HG03108 (cell line): ENCODE results near the gene TERB1.

Source experiments
- ATAC-seq: cut with Tn5 transposase; IDR thresholded peaks from one replicate; pipeline ENCODE4 v1.9.1; 2021; ENCODE audit warnings: moderate library complexity; ENCODE audit not compliant: unreplicated experiment

Gene TERB1

GRCh38 chr16:66750279-66751052 lies 50.9 kb downstream of the TERB1 start:
- no peak for ATAC-seq

DNA sequence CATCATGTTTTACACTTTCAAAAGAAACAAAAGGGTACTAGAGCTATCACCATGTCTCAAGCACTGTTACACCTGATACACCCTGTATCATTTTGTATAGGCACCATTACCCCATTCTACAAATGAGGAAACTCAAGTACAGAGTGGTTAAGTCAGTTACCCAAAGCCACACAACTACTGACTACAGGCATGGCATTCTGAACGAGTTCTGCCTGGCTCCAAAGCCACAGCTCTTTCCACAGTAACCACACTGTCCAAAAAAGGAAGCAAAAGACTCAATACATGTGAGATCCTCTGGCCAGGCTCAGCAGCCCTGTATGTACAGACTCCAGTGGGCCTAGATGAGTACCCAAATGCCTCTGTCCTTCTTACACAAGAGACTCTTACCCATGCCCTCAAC lies 54.7 kb downstream of the TERB1 start:
- peak; percentile 47 for ATAC-seq

DNA sequence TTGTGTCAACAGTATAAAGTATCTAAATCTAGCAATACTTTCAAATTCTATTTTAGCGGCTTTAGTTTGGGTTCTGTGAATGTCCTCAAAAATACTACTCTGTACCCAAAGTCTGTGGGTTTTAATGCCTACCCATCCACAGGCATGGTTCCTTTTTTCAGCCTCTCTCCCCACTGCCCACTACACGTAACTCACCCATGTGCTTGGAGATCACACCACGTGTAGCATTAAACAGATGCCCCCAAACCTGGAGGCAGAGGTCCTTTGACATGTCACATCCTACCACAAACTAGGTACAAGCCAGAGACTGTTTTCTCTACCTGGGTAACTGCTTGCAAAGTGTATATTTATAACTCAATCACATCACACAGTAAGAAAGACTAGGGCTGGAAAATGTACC lies 55.3 kb downstream of the TERB1 start:
- no peak for ATAC-seq

GRCh38 chr16:66741950-66742808 lies 59.2 kb downstream of the TERB1 start:
- no peak for ATAC-seq

GRCh38 chr16:66741169-66741900 lies 60.0 kb downstream of the TERB1 start:
- no peak for ATAC-seq

- ATAC-seq, result no peak
Observed at GRCh38 chr16:66740533-66740932, 60.9 kb downstream of the TERB1 start.

DNA sequence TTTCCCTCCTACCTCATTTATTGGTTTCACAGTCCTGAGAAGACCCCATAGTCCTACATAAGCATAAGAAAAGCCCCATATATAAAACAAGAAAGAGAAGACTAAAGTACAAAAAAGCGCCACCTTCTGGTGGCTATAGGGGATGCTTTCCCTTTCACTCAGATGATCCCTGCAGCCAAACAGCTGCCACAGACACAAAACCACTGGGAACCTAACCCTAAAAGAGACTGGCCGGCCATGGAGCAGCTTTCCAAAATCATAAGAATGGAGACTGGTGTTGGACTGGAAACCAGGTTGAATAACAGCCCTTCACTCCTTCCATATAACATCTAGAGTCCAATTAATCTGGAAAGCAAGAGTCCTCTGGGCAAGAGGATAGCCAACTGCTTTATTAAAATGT lies 61.4 kb downstream of the TERB1 start:
- no peak for ATAC-seq

DNA sequence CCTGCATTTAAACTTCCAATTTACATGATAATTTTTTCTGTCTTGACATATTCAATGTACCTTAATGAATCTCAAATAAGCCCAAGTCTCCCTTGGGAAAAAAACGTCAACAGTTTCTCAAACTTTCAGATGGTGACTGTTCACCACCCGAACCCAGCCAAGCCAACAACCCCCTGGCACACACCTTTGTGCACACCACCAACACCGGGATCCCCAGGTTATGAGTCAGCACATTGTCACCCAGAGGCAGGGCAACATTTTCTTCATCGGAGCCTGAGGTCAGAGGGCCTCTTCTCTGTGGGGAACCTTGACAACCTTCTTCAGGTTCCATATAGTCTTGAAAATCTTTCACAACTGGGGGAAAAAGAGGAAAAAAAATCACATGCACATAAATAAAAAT lies 65.5 kb downstream of the TERB1 start:
- ATAC-seq, result no peak

DNA sequence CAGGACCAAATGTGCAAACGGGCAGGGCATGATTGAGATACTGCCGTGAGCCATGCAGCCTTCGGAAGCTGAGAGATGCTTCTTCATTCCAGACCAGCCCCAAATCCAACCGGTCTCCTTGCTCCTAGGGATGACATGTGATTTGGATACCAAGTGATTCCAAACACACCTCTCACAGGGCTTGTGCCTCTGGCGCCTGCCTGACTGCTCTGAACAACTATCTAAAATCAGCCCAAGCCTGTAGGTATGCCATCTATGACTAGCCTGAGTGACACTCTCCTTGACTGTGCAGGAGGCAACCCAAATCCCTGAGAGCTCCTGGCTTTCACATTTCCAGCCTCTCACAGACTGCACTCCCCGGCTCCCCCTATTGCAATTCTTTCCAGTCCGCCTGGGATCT lies 70.3 kb downstream of the TERB1 start:
- no peak for ATAC-seq

DNA sequence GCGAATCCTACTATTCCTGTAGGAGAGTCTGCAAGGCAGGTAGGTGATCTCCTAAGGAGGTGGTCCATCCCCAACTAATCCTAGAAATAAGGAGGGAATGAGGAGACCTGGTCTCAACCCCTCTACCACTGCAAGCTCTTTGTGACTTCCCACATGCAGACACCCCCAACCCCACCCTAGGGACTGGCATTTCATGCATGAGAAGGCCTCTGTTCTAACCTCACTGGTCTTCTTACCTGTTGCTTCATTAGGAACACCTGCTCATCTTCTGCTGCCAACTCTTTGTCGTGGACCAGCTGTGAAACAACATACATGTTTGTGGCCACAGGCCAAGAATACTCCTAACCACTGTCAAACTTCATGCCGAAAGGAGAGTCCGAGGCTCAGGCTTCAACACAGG lies 72.6 kb downstream of the TERB1 start:
- no peak for ATAC-seq

DNA sequence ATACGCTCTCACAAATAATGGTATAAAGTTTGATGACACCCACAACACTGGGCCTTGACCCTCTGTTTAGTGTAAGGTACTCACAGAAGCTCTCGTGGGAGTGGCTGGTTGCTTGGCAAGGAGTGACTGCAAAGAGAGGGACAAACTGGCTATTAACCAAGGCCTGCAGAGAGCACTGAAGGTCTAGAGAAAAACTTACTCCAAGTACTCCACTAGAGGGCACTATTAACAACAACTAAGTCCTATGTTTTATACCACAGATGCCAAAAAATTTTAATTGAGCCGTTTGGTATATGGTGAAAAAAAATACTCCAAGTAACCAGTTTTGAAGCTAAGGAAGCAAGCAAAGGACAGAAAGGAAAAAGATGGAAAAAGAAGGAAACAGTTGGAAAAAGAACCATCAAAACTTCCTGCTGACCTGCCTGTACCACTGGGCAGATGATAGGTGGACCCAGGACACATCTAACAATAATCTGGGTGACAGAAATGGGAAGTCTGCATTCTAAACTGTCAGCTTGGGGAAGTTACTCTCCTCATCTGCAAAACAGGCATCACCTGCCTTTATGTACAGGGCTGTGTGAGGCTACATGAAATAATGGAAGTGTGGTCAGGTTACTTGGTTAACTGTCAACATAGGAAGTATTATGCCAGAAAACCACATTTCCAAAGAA lies 73.1 kb downstream of the TERB1 start:
- no peak for ATAC-seq

DNA sequence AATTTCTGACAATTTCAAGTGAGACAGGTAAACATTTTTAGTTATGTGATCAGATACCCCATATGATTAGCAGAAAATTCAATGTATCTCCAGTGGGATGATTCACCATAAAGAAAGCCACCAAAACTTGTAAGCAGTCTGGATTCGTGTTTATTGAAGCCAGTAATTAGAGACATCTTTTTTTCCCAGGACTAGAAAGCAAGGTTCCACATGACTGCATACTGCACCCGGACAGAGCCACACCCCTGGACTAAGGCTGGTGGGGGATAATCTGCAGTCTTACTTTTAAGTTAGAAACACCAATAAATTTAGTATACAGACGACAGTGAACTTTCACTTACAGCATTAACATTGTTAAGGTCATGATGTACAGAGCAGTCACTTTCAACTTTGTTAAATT lies 80.6 kb downstream of the TERB1 start:
- ATAC-seq, result no peak

DNA sequence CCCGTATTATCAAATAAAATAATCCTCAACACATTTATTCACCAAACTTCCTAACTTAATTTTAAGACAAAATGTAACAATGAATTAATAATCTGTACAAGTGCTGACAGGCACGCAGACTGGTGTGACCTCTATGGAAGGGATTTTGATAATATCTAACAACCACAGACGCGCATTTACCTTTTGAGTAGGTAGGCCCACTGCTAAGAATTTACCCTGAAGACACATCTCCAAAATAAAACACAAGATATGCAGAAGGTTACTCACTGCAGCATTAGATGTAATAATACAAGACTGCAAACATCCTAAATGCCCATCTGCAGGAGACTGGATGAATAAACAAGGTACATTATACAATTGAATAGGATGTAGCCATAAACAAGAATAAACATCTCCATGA lies 82.1 kb downstream of the TERB1 start:
- no peak for ATAC-seq

DNA sequence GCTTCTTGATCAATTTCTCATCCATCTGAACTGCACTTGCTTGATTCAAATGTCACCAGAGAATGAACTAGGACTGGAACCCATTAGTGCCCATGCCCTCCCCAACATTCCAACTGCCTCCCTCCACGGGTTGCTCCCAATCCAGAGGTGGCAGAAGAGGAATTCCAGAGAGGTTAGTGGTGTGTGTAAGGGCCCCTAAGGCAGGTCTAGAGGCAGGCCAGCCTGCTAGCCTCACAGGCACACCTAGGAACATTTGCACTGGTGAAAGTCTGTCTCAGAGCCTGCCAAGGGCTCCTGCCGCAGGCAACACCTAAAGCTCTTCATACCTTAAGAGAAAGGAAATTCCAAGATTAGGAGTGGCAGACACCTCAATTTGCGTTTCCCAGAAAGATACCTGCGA lies 83.6 kb downstream of the TERB1 start:
- ATAC-seq, result no peak

DNA sequence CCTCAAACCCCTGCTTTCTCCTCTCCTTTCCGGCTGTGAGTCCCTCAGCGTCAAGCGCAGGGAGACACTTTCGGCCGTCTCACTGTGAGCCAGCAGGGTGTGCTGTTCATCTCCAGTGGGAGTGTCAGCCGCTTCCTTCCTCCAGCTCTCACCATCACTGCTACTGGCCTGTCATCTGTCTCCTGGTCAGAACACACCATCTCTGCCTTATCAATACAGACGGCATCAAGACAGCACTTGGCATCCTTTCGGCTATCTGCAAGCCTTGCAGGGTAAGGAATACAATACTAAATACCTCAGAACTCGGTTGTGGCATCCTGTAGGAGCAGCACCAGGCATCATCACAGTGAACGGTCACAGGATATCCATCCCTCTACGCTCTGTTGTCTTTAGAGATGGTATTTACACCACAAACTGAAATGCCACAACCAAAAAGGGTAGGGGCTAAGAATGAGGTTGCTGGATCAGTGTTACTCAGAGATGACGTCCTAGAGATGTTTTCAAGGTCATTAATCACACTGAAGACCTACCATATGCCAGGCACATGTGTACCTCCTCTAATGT lies 84.2 kb downstream of the TERB1 start:
- no peak for ATAC-seq

GRCh38 chr16:66714654-66715307 lies 86.6 kb downstream of the TERB1 start:
- ATAC-seq, result no peak

GRCh38 chr16:66714062-66714461 lies 87.3 kb downstream of the TERB1 start:
- no peak for ATAC-seq

DNA sequence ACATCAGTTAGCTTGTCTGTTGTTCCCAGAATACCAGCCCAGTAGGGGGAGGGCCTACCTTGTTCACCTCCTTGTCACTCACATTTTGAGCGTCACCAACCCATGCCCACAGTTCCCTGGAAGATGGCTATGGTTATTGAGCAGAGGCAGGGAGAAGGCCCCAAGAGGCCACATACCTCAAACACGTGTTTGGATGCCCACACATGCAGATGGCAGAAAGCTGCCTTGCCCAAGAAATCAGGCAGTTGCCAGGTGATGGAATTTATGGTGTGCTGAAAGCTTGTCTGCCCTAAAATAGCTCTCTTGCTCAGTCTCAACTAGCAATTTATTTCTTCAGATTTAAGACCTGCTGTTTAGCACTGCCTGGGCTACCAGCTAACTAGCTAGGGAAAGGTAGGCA lies 88.3 kb downstream of the TERB1 start:
- ATAC-seq, result no peak

GRCh38 chr16:66712512-66712911 lies 88.9 kb downstream of the TERB1 start:
- ATAC-seq, result no peak

DNA sequence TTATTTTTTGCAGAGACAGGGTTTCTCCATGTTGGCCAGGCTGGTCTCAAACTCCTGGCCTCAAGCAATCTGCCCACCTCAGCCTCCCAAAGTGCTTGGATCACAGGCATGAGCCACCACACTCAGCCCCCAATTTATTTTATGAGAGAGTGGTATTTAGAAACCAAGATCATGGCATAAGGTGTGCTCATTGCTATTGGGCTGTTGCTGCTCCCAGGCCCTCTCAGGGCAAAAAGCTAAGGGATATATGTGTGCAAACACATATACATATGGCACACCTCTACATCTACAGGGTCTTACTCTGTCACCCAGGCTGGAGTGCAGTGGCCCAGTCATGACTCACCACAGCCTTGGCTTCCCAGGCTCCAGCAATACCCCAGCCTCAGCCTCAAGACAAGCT lies 89.8 kb downstream of the TERB1 start:
- ATAC-seq, result no peak
